Ectodermal cell (in vitro differentiated cells): ENCODE results near the gene GOLGA3.

Experiments used
- H3K27ac ChIP-seq: 2 replicates; pipeline ENCODE4 v1.7.0; 2013; ENCODE audit warnings: mild to moderate bottlenecking, low read depth, low read length; ENCODE audit not compliant: insufficient read depth, poor library complexity, severe bottlenecking
- H3K27me3 ChIP-seq: 2 replicates; pipeline ENCODE4 v1.7.0; 2013; ENCODE audit warnings: mild to moderate bottlenecking, low read length; ENCODE audit not compliant: insufficient read depth, control insufficient read depth, poor library complexity, severe bottlenecking
- H3K36me3 ChIP-seq: one replicate; pipeline ENCODE4 v1.7.0; 2013; ENCODE audit warnings: low read length; ENCODE audit not compliant: control insufficient read depth, insufficient read depth
- H3K4me1 ChIP-seq: one replicate; pipeline ENCODE4 v1.7.0; 2013; ENCODE audit warnings: low read length; ENCODE audit not compliant: control insufficient read depth, insufficient read depth
- H3K4me3 ChIP-seq: 2 replicates; pipeline ENCODE4 v1.7.0; 2013; ENCODE audit warnings: low read depth, low read length, control low read depth; ENCODE audit not compliant: insufficient read depth
- H3K9me3 ChIP-seq: 2 replicates; pipeline ENCODE4 v1.7.0; 2013; ENCODE audit warnings: mild to moderate bottlenecking, low read length, moderate library complexity; ENCODE audit not compliant: control insufficient read depth
- WGBS, 2 experiments: methylation state at CpG; one replicate each; pipeline ENCODE4 v1.1.7; 2013; ENCODE audit warnings: missing lambda C conversion rate in 2 of 2; 5-methylcytosine and 5-hydroxymethylcytosine counted together

GOLGA3 gene

DNA sequence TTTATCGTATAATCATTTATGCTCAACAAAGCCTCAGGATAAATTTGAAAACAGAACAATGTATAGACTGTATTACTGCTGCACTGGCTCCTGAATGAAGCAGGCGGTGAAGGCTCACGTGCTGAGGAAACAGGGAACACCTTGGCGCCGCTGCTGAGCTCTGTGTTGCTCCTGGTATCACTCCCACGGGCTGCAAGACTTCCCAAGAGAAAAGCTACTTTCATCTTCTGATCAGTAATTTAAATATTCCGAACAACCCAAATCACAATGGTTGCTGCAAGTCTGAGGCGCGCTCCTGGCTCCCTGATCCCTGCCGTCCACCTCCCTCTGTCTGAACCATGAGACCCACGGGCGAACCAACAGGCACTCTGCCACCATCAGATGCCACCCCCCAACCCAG, 102.3 kb downstream of the GOLGA3 start:
- 92 to 94% methylated on average over 12 of the region's 12 CpGs for WGBS, 2 experiments
- H3K27ac ChIP-seq, result no peak overlapping the region
- H3K9me3 ChIP-seq, result no peaks in the 10 kb centered on the region
- H3K4me1 ChIP-seq, result no peaks in the 10 kb centered on the region
- H3K4me3 ChIP-seq, result no peak overlapping the region
- no peaks in the 10 kb centered on the region for H3K27me3 ChIP-seq
- peaks cover 64% of the 10 kb centered on the region for H3K36me3 ChIP-seq

DNA sequence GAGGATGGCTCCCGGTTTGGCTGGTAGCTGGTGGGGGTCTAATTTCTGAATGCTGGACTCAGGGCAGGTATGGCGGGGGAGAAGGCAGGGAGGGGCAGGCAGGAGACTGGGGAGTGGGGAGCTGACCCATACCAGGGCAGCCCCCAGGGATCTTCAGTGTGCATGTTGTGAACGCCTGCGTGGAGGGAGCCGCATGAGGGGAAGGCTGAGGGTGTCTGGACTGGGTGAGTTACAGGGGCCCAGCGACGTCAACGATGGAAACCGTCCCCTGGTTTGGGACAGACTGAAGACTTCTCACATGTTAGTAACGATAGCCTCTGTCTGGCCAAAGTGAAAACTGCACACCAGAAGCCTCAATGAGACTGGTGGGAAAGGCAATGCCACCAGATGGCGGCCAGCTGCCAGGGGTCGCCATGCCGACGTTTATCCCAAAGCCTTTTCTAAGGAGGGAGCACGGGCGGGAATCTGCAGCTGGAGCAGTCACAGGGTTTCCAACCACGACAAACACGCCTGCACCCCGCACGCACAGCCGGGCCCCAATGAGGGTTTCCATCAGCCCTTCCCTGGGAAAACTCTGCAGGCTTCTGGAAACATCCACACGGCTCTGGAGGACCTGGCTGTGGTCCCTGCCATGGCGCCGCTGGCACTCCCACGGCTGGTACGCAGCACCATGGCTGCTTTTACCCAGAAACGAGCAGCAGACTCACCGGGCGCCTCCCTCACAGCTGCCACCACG, 104.0 kb downstream of the GOLGA3 start:
- no peak overlapping the region for H3K27ac ChIP-seq

DNA sequence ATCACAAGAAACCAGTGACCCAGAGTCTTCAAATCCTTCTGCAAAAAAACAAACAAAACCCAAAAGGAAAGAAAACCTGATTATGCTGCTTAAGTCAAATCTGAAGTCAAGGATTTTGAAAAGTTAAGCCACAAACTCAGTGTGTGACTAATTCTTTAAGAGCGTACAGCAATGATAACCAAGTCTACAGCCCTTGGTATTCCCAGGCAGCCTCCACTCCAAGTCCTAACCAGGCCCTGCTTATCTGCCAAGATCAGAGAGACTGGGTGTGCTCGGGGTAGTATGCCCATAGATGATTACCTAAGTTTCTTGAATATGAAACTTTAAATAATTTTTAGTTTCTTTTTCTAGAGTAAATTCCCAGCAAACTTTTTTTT, 104.9 kb downstream of the GOLGA3 start:
- Histone ChIP-seq H3K4me1 (no peaks in the 10 kb centered on the region), H3K27me3 (no peaks in the 10 kb centered on the region), H3K9me3 (no peaks in the 10 kb centered on the region), H3K27ac (no peak overlapping the region), H3K36me3 (peaks cover 55% of the 10 kb centered on the region), H3K4me3 (no peak overlapping the region)
- 94 to 96% methylated on average over 2 of the region's 2 CpGs for WGBS, 2 experiments

More for the DNA sequence above, 104.0 kb downstream of the GOLGA3 start:
- no peaks in the 10 kb centered on the region for H3K9me3 ChIP-seq
- H3K36me3 ChIP-seq, result peaks cover 49% of the 10 kb centered on the region
- 93% methylated on average over 30 of the region's 30 CpGs for WGBS, 2 experiments
- H3K4me3 ChIP-seq, result no peak overlapping the region
- H3K27me3 ChIP-seq, result no peaks in the 10 kb centered on the region
- H3K4me1 ChIP-seq, result no peaks in the 10 kb centered on the region

DNA sequence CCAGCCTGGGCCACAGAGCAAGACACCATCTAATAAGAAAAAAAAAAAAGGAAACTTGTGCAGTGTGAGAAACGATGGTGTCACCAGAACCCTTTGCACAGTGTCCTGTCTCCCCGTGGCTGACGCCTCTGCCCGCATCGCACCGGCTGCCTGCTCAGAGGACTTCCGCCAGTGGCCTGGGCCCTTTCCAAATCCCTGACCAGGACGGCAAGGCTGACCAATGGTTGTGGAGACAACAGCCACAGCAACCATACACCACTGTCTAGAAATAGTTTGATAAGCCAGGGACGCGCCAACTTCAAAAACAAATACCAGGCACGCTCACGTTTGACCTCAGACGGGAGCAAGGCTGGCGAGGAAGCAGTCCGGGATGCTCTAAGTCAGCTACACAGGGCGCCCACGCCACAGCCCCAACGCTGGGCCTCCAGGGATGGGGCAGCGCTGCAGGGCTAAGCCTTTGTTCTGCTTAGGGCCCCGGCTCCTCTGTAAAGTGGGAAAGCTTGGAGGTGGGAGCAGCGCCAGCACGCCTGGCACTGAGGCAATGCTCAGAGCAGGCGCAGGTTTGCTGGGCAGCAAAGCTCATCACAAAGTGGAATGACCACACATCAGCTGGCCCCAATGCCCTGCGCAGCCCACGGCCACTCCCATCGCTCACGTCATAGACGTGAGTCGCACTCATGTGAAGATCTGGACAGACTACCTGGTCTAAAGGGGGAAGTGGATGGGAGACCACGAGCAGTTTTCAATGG, 105.5 kb downstream of the GOLGA3 start:
- no peak overlapping the region for H3K27ac ChIP-seq
- peaks cover 53% of the 10 kb centered on the region for H3K36me3 ChIP-seq
- no peaks in the 10 kb centered on the region for H3K27me3 ChIP-seq
- no peak overlapping the region for H3K4me3 ChIP-seq
- H3K4me1 ChIP-seq, result no peaks in the 10 kb centered on the region
- no peaks in the 10 kb centered on the region for H3K9me3 ChIP-seq
- WGBS, 2 experiments, result 94 to 96% methylated on average over 30 of the region's 30 CpGs

DNA sequence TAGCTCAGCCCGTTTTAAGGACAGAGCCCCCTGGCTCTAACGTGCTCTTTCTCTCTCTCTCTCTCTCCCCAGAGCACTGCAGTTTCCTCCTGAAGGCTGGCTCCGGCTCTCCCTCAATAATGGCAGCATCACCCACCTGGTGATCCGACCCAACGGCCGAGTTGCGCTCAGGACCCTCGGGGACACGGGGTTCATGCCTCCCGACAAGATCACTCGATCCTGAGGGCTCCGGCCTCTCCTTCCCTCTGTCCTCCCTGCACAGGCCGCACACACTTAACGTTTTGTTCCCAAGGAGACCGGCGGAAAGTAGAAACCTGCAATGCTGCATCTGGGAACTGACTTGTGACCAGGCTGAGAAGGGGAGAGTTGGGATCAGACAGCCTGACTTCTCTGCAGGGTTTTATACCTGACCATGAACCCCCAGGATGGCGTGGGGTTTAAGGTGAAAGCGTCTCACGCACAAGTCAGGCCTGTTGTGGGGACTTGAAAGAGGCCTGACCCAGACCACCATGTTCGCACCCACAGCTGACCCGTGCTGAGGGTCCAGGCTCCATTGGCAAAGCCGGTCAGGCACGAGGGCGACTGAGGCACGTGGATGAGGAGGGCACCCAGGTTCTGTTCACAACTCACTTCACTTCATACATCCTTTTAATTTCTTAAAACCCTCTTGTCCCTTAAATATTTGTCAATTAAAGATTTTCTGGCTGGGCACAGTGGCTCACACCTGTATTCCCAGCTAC, 107.9 kb downstream of the GOLGA3 start:
- no peaks in the 10 kb centered on the region for H3K27me3 ChIP-seq
- no peak overlapping the region for H3K4me3 ChIP-seq
- H3K4me1 ChIP-seq, result no peaks in the 10 kb centered on the region
- H3K27ac ChIP-seq, result no peak overlapping the region
- no peaks in the 10 kb centered on the region for H3K9me3 ChIP-seq
- peaks cover 32% of the 10 kb centered on the region for H3K36me3 ChIP-seq
- WGBS, 2 experiments, result 95 to 96% methylated on average over 25 of the region's 25 CpGs

DNA sequence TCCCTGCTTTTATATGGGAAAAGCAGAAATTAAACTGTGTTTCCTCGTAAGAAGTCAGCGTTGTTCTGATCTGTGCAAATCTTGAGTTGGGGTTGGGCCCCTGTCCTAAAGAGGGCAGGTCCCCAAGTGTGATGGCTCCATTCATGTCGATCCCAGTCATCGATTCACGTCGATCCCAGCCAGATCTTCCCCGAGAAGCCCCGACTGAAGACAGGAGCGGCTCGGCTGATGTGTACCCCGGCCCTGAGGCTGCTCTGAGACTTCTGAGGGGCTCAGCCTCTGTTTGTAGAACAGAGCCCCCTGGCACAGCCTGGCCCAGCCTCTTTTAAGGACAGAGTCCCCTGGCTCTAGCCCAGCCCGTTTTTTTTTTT, 108.7 kb downstream of the GOLGA3 start:
- no peak overlapping the region for H3K4me3 ChIP-seq
- H3K9me3 ChIP-seq, result no peaks in the 10 kb centered on the region
- no peaks in the 10 kb centered on the region for H3K4me1 ChIP-seq
- peaks cover 33% of the 10 kb centered on the region for H3K36me3 ChIP-seq
- no peak overlapping the region for H3K27ac ChIP-seq
- WGBS, 2 experiments, result 93 to 95% methylated on average over 12 of the region's 12 CpGs
- H3K27me3 ChIP-seq, result no peaks in the 10 kb centered on the region

DNA sequence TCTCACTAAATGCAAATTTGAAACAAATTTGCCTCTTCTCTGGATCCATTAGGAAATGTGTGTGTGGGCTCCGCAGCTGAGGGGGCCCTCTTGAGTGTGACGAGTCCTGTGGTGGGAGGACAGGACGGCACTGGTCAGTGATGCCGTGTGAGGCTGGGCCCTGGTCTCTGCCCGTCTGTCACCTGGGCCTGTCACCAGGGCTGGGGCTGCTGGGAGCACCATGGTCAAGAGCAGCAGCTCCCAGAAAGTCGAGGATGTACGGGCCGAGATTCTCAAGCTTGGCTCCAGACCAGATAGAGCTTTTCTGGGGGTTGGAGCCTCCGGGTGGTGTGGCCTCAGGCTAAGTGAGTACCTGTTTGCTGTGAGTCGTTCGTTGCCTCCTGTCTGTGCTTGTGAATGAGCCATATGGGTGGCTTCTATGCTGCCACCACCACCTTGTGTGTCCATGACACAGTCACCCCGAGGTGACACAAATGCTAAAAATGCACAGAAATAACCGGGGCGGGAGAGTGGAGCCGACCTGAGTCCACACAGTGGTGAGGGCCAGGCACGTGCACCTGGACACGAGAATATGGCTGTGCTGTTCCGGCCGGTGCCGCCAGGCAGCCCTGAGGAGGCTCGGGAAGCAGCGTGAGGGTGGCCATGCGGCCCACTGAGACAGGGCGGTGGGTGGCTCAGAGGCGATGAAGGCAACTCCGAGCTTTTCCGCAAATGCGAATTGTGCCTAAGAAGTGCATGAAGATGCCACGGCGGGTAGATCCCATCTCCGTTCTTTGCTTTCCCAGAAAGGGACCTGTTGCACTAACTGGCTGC, 109.3 kb downstream of the GOLGA3 start:
- peaks cover 35% of the 10 kb centered on the region for H3K36me3 ChIP-seq
- WGBS, 2 experiments, result 94% methylated on average over 31 of the region's 31 CpGs
- H3K9me3 ChIP-seq, result no peaks in the 10 kb centered on the region
- no peaks in the 10 kb centered on the region for H3K4me1 ChIP-seq
- H3K27ac ChIP-seq, result no peak overlapping the region
- no peaks in the 10 kb centered on the region for H3K27me3 ChIP-seq
- H3K4me3 ChIP-seq, result no peak overlapping the region
